Endometrial microvascular endothelial cells (primary cell): ENCODE measurements around the gene C1orf94. TPM values are rescaled to one million over a fixed set of nuclear protein-coding genes. Genes with fewer than 3 reads are reported as not detected.
"Not testable (repeated sequence)": the region's sequence is repeated elsewhere in the genome, so short reads cannot be mapped to it uniquely, and the experiment has no call there.

Experiments
- in situ Hi-C: cut with HindIII; loops from 2 replicates; pipeline ENCODE4 v1.10.0; 2017; ENCODE audit warnings: low sequenced_read_pairs, low pct_unique_long_range_greater_than_20kb; ENCODE audit errors: inconsistent ontology term
- total RNA-seq: library from RNA; depleted of rRNA; stranded (reverse); fragments of >200 nt; gene quantifications from one replicate; pipeline ENCODE4 v1.2.3, GENCODE V29; 2015; ENCODE audit errors: inconsistent ontology term

Gene C1orf94
- total RNA-seq, 1 donor from 2014 or later = not detected

DNA sequence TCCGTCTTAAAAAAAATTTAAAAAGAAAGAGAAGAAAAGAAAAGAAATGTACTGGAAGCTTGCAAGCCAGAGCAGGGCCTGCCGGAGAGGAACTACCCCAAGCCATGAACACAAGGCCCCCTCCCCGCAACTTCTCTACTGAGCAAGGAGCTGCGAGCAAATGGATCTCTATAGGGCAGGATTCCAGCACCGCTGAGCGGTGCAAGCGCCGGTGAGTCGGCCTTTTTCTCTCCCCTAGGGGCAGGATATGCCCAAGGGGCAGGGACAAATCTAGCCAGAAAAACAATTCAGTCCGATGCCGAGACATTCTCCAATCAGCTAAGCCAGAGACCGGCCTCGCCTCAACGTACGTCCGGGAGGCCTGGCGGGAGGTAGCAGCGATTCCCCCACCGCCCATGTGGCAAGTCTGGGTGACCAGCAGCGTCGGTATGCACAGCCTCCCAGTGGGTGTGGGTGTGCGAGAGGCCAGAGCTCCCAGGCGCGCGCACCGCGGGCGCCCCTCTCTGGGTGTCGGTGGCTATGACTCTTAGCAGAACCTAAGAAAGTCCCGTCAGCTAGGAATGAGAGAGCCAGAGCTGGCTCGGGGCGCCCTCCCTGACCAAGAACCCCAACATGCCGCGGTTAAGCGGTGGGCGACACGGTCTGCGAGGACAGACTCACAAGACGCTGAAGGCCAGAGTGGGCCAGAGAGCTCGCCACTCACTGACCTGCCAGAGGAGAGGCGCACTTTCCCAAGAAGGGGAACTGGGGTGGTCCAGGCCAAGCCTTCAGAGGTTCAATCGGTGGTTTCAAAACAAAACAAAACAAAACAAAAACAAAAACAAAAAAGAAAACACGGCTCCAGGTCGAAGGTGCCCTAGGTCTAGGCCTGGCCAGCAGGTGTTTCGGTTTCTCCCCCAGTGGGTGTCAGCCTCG lies 13.6 kb upstream of the C1orf94 start:
- in situ Hi-C loops = no loop called here

DNA sequence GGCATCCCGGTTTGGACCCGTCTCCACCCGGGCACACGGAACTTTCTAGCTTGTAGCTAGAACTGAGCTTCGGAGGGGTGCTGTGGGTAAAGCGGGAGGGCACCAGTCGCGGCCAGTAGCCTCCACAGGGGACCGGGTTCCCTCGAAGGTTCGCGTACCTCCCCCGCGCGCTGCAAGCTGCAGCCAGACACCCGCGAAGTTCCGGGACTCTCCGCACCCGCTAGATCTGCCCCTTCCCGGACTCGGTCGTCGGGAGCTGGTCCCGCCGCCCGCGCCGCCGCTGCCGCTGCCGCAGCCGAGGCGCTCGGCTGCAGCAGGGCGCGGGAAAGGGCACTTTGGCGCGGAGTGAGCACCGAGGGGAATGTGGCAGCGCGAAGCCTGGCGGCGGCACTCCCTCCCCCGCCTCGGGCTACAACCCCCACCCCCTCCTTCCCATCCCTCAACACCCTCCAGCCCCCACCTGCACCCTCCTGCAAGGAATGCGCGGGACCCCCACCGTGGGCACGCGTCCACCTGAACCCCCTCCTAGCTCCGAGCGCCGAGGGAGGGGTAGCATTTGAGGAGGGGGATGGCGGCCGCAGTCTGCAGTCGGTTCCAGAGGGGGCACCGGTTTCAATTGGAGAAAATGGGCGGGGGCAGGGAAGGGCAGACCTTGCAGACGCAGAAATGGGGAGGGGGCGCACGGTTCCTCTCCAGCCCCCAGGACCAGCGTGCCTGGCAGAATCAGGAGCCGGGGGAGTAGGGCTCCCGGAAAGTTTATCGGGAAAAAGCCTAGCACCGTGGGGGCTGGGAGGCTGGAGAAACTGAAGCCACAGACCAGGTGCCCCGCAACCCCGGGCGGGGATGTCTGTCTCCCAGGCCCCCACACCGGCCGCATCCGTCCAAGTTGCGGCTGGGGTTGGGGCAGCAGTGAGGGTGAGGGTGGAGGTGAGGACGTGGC lies 12.6 kb upstream of the C1orf94 start:
- in situ Hi-C loops = no loop called here

DNA sequence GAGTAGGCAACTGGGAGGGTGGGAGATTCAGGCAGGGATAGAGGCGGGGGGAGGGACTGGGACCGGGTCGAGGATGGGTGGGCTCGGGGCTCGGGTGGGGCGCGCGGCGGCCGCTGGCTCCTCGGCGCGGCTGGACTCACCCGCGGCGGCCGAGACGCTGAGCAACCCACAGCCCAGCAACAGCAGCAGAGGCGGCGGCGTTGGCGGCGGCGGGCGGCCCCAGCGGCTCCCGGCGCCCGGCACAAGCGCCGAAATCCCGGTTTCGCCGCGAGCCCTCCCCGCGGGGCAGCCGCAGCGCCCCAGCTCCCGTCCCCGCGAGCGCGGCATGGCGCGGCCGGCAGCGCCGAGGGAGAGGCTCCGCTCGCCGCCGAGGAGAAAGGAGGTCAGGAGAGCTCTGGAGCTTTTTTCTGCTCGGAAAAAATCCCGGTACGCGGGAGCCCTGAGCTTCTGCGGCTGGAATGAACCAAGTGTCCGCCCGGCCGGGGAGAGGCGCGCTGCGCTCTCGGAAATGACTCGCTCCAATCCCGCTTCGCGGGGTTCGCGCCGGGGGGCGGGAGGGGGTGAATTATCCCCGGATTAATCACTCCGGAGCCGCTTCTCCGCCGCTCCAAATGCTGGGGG lies 11.8 kb upstream of the C1orf94 start, which contains the start of gene CSMD2:
TSS of gene CSMD2 (minus strand) at position 460 of the 621 bp plus-strand sequence. CDS start at position 327, 133 bp downstream.
- in situ Hi-C loops = no loop called here

DNA sequence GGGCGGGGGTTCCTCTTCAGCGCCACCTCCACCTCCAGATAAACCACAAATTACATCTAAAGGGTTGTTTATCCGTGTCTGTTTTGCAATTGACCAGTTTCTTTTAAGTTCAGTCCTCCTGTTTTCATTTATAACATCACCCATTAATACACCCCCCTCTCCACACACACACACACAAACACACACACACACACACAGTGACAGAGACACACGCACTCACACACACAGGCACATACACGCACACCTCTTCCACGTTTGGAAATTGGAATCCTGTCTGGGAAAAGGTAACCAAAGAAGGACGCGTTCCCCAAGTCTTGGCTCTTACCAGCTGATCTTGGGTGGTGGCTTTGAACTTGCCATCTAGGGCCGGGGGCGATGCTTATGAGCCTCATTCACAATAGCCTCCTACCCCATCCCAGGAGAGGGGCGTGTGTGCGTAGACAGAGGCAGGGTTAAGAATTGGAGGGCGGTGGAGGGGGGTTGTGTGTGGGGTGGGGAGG lies 11.2 kb upstream of the C1orf94 start:
- in situ Hi-C loops = no loop called here

DNA sequence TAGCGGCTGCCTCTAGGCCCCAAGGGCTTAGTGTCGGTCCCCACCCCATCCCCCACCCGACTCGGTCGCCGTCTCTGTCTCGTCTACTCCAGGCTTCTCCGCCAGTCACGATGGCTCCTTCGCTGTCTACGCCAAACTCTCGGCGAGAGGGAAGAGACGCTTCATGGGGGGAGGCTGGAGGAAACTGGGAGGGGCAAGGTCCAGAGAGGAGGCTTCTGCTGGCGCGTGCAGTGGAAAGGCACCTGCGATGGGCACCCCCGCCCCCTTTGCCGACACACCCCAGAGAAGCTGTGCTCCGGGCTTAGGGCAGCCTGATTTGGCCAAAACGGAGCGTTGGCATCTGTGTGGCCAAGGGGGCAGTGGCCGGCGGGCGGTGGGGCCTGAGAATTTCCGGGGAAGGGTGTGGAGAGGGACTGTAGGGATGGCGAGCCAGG lies 10.5 kb upstream of the C1orf94 start:
- in situ Hi-C loops = no loop called here

DNA sequence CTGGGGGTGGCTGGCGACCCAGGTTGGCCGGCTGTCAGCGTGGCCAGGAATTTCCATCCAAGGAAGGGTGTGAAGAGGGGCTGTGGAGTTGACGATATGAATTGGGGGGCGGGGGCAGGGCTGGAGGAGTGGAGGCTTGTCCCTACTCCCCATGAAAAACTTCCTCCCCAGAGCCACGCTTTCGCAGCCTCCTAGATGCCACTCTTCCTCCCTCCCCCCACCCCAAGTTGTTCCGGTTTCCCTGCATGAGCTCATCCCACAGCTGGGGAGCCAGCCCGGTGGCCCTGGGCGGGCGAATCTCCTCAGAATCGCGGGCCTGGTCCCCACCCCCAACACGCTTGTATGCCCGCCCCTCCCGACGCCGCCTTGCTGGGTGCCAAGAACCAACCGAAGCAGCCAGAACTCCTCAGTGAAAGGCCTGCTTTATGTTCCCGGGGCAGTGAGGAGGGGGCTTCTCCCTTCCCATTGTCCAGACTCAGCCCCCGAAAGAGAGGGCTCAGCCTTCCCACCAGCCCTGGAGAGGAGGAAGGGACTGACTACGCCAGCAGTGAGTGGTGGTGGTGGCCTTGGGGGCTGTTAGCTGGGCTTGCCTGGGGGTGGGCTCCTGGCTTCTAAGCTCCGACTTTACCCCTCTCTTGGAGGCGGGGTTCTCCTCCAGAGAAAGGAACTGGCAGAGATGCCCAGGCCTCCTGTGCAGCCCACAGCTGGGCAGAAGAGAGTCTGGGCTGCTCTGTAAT lies 9.9 kb upstream of the C1orf94 start:
- in situ Hi-C loops = no loop called here

DNA sequence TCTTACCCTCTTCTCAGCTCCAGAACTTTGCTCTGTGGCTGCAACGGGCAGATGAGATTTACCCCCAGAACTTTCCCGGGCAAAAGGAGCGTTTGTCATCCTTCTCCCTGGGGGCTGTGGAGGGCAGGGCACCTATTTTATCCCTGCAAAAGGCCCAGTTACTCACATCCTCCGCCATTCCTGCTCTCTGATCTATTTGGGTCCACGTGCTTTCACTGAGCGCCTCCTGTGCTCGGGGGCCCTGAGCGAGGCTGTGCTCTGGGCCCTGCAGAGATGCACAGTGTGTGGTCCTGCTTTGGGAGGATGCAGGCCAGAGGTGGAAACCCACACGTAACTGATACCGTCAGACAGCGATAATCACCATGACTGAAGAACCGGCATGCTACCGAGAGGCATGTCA lies 9.3 kb upstream of the C1orf94 start:
- in situ Hi-C loops = no loop called here

DNA sequence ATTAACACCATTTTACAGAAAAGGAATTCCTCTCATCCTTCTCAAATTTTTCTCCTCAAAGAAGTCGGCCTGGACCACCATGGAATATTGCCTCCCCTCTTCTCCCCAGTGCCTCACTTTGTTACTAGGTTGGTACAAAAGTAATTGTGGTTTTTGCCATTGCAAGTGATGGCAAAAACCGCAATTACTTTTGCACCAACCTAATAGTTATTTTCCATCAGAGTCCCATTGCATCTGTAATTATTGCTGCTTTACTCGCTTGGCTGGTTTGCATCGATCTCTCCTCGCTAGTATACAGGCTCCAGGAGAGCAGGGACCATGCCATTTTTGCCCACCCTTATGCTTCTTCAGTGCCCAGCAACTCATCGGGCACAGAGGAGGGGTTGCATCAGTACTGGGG lies 963 bp upstream of the C1orf94 start:
- in situ Hi-C loops = no loop called here

DNA sequence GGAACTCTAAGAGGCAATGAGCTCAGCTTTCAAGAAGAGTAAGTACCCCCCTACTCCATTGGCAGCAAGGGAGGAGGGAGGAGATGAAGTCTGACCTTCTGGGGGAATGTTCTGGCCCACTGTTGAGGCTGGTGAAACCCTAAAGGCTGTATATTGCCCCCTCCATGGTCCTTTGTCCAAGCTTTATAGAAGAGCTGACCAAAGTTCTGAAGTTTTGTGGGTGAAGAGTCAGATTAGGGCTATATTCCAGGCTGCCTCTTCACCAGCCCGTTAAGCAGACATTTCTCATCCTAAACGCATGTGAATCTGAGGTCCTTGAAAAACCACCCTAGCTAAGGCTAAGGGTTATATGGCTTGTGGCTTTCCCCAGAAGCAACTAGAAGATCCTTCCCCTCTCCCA lies 1.4 kb downstream of the C1orf94 start:
- in situ Hi-C loops = no loop called here

DNA sequence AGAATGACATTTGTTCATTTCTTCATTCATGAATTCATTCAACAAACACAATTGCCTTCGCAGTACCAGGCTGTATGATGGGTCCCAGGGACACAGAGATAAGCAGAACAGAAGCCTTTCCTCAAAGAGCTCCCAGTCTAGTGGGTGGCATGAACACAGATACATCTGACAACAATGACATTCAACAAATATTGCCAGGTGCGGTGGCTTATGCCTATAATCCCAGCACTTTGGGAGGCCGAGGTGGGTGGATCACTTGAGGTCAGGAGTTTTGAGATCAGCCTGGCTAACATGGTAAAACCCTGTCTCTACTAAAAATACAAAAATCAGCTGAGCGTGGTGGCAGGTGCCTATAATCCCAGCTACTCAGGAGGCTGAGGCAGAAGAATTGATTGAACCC lies 6.7 kb downstream of the C1orf94 start:
- in situ Hi-C loops = not testable (repeated sequence)

DNA sequence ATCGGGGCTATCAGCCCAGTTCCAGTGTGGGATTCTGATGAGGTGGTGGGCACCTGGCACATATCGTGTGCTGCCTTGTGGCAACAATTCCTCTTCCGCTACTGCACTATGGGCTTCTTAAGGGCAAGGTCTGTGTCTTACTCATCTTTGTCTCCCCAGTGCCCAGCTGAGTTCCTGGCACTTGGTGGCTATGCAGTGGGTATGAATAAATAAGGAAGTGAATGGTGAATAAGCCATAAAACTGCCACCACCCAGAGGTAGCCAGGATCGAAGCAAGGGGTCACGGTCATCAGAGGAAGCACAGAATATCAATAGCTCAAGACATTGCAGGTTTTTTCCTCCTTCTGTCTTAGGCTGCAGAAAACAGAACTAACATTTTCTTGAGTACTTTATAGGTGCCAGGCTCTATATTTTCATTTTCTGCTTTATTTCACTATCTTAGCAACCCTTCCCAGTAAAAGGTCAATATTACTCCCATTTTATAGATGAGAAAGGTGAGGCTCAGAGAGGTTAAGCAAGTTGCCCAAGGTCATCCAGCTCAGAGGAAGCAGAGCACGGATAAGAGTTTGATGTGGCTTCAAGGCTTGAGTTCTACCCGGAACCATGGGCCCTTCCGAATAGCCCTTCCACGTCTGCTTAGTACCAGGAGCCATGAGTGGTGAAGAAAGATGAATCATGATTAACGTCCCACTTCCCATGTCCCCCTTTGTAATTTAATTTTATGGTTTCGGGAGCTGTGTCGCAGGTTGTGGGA lies 10.2 kb downstream of the C1orf94 start:
- in situ Hi-C loops = no loop called here

DNA sequence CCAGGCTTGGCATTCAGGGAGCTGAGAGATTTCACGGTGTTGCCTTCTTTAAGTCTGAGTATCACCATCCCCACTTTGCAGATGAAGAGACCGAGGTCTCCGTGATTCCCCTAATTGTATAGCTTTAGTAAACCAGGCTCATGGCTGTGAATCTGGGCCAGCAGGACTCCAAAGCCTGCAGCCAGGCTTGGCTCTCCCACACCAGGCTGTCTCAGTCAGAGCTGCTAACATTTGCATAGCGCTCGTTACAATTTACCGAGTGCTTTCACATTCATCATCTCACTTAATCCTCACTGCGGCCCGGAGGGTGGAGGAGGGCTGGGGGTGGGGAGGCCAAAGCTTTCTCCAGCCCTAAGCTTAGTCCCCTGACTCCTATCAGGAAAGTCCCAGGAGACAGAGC lies 11.7 kb downstream of the C1orf94 start:
- in situ Hi-C loops = no loop called here

DNA sequence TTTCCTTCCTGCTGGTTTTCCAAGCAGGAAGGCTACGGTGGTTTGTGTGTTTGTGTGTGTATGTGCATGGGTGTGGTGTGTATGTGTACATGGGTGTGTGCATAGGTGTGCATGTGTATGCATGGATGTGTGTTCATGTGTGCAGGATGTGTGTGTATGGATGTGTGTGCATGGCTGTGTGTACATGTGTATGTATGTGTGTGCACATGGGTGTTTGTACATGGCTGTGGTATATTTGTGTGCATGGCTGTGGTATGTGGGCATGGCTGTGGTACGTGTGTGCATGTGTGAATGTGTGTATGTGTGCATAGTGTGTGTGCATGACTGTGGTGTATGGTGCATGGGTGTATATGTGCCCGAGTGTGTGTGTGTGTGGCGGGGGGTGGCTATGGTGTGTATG lies 12.3 kb downstream of the C1orf94 start:
- in situ Hi-C loops = no loop called here

DNA sequence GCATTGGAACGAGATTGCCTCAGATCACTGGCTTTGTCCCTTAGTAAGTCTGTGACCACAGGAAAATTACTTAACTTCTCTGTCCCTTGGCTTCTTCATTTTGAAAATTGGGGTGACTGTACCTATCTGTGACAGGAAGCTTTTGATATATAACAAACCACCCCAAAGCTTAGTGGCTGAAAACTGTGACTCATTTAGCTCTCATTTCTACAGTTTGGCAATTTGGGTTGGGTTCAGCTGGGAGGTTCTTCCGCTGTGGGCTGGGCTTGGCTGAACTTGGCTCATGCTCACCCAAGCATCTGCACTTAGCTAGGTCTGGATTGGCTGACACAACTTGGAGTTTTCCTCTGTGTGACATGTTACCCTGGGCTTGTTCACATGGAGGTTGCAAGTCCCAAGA lies 14.0 kb downstream of the C1orf94 start:
- in situ Hi-C loops = no loop called here

DNA sequence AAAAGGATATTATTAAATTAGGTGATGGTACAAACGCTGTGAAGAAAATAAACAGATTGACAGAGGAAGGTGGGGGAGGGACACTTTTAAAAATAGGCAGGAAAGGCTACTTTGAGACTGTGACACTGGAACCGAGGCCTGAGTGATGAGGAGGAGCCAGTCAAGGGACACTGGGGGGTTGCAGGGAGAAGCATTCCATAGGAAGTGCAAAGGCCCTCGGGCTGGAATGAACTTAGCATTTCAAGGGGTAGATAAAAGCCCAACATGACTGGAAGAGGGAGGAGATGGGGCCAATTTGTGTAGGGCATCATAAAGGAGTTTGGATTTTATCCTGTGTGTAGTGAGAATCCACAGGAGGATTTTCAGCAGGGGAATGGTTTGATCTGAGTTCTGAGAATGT lies 15.9 kb downstream of the C1orf94 start:
- in situ Hi-C loops = no loop called here

DNA sequence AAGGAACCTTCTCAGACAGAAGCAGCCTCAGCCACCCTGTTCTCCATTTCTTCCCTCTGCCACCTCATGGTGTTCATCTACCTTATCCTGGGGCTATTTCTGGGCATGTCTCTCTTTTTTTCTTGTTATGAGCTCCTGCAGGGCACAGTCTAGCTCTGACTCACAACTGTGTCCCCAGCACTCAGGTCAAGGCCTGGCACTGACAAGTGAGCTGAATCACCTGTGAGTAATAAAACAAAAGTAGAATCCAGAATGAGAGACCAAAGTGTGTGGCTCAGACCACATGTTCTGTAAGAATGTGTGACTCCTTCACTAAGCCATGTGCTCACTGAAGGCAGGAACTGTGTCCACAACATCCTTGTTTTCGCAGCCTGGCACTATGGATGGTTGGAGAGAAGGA lies 23.2 kb downstream of the C1orf94 start:
- in situ Hi-C loops = no loop called here

DNA sequence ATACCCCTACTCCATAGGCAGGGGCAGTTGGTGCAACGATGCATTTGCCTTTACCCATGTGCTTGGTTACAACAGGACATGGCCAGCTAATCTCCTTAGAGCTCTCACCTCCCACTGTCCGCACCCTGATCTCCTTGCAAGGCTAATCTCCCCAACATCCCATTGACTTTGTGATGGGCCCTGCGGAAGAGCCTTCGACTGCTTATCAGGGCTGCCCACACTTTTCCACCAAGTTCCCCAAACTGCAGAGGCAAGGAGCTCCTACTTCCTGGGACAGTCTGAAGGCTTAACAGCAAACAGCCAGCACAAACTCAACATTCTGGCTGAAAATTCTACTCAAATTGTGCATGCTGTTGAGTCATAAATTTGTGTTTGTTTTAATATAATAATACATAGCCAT lies 36.0 kb downstream of the C1orf94 start:
- in situ Hi-C loops = no loop called here

DNA sequence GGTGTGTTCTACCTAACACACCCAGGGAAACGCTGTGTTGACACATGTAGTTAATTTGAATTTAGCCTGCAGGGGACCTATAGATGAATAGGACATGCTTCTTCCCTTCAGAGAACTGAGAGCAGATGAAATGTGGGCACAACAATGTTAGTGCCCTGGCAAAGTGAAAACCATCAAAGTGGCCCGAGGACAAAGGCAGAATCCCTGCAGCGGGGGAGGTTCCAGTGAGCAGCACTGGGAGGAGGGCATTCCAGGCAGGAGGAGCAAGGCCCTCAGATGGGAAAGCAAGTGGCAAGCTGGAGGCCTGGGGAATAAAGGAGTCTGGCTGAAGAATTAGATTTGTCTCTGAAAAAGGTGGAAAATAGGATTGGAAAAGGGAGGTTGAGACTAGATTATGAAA lies 37.2 kb downstream of the C1orf94 start:
- in situ Hi-C loops = no loop called here
